ENCODE results near the gene ATOX1. TPM values are rescaled to one million over a fixed set of nuclear protein-coding genes. Genes with fewer than 3 reads are reported as not detected.

Gene ATOX1
- total and polyA plus RNA-seq, 2 donors: 30.8 to 121 TPM

Small RNA genes within 50 kb of the gene (small RNA-seq; reads per million reads assigned to genes)
- gene RN7SKP232: not detected

Other genes with a start within 250 kb of the ATOX1 start
- gene FAT2, start 167.3 kb downstream of the ATOX1 start, total RNA-seq: 5.0 TPM
- 2.7 TPM for gene FAT2, start 167.3 kb downstream of the ATOX1 start, polyA plus RNA-seq
- gene SPARC, start 71.7 kb downstream of the ATOX1 start, total RNA-seq: 5,536 TPM
- 1,774 TPM for gene SPARC, start 71.7 kb downstream of the ATOX1 start, polyA plus RNA-seq
- gene G3BP1, start 13.3 kb upstream of the ATOX1 start, total RNA-seq: 128 TPM
- 31.8 TPM for gene G3BP1, start 13.3 kb upstream of the ATOX1 start, polyA plus RNA-seq
- not detected for gene GLRA1, start 166.2 kb upstream of the ATOX1 start, total RNA-seq
- gene GLRA1, start 166.2 kb upstream of the ATOX1 start, polyA plus RNA-seq: not detected

All from urinary bladder (tissue), 2 donors.